Hepatocyte (in vitro differentiated cells): Measurements from ENCODE around the gene CYP4F12.

Experiments used
- EZH2 ChIP-seq: fragments of 200-600 bp; sonication (generic); IDR thresholded peaks from 2 replicates; pipeline ENCODE4 v1.6.1; 2016; ENCODE audit warnings: antibody characterized with exemption, mild to moderate bottlenecking, borderline replicate concordance
- EZH2phosphoT487 ChIP-seq: fragments of 200-600 bp; sonication (generic); IDR thresholded peaks from one replicate; pipeline ENCODE4 v1.6.1; 2018; ENCODE audit warnings: antibody characterized with exemption, mild to moderate bottlenecking, low read depth, moderate library complexity; ENCODE audit not compliant: unreplicated experiment, severe bottlenecking
- TF ChIP-seq, protein P1 (sequence below): fragments of 200-600 bp; sonication (generic); IDR thresholded peaks from 2 replicates; pipeline ENCODE4 v1.5.1; 2016; ENCODE audit warnings: antibody characterized with exemption, mild to moderate bottlenecking; ENCODE audit not compliant: poor library complexity

DNA sequence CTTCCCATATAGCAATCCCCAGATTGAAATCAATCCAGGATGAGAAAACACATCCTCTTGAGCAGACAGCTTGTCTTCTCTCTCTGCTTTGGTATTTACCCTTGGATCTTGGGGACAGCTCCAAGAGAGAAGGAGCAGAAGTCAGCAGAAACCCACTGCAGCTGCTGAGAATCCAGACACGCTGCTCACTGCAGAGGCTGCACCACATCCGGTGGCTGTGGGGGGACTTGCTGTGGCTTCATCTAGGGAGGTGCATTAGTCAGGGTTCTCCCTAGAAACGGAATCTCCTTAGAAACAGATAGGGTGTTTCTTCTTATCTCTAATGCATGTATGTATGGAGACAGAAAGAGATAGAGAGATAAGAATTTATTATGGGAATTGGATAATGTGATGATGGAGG, 2.7 kb downstream of the CYP4F12 start:
- TF ChIP-seq, protein P1, sequence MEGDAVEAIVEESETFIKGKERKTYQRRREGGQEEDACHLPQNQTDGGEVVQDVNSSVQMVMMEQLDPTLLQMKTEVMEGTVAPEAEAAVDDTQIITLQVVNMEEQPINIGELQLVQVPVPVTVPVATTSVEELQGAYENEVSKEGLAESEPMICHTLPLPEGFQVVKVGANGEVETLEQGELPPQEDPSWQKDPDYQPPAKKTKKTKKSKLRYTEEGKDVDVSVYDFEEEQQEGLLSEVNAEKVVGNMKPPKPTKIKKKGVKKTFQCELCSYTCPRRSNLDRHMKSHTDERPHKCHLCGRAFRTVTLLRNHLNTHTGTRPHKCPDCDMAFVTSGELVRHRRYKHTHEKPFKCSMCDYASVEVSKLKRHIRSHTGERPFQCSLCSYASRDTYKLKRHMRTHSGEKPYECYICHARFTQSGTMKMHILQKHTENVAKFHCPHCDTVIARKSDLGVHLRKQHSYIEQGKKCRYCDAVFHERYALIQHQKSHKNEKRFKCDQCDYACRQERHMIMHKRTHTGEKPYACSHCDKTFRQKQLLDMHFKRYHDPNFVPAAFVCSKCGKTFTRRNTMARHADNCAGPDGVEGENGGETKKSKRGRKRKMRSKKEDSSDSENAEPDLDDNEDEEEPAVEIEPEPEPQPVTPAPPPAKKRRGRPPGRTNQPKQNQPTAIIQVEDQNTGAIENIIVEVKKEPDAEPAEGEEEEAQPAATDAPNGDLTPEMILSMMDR = no peak
- TF ChIP-seq EZH2 (no peak), EZH2phosphoT487 (no peak)
